NCI-H345 treated with DMSO at 0.1 percent for 48 hours (cell line): ENCODE measurements around the gene ZNF420.
A peak's percentile ranks its signal among the peaks of the same experiment; 100 is the strongest.
"Not testable (repeated sequence)": the region's sequence is repeated elsewhere in the genome, so short reads cannot be mapped to it uniquely, and the experiment has no call there.

ENCODE experiments used
- DNase-seq: peaks from one replicate; lab custom pipeline; 2025; ENCODE audit not compliant: unreplicated experiment; lab: John Stamatoyannopoulos, UW

ZNF420 gene

DNA sequence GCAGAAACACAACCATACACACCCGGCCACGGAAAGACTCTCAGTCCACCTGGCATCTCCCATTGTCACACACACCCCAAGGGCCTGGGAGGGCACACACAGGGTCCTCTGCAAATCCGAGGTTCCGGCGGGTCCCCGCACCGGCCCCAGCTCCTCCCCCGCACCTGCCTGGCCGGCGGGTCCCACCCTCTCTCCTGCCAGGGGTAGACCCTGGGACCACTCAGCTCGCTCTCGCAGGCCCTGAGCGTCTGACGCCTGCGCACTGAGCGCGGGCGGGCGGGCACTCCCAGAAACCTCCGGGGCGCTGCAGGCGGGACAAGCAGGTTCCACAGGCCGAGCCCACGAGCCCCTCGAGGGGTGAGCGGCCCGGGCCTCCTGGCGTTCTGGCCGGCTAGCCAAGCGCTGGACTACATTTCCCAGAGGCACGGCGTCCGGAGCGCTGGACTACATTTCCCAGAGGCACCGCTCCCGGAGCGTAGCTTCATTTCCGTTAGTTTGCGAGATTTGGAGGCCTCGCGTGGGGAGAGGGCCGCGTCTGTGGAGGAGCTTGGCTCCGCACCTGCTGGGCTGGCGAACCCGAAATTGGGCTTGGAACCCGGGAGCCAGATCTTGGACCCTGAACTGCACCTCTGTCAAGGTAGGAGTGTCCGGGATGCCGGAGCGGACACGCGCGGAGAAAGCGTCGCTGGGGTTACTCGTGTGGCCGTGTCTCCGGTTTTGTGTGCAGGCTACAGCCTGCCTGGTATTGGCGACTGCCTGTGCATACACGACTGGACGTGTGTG, at the start of gene ZNF420:
ZNF420 (plus strand) TSS at position 500 of the 783 bp plus-strand sequence. CDS start 10,686 bp downstream, outside the sequence.
- DNase-seq, result peak; percentile 99

DNA sequence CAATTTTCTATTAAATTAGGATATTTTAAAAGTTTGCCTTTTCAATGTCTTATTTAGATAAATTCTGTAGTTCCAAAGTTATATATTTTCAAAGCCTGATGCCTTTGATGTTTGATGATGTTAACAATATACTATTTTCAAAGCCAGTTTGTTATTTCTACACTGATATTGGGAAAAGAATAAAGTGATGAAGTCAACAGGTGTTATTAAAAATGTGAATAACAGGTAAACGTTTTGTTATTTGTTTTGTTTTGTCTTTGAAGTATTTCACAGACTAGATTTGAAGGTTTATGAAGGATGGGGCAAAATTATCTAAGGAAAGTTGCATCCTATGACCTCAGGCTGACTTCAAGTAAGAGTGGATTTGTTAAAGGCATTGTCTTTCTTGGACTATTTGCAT, 33.1 kb upstream of the ZNF420 start:
- DNase-seq, result no peak

DNA sequence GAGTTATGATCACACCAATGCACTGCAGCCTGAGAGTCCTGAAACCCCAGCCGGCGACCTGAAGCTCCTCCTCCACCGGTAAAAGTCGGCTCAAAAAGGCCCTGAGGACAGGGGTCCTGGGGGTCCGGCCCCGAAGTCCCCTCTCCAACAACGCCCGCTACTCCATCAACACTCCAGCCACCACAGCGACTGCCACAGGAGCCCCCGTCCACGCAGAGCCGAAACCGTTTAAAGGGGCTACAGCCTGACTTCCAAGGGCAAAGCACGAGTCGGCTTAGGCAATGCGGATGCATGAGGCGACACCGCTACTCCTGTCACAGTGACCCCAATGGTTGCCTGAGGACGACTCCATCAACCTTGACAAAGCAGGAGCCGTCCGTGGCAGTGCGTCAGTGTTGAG, 22.9 kb upstream of the ZNF420 start:
- DNase-seq, result no peak

DNA sequence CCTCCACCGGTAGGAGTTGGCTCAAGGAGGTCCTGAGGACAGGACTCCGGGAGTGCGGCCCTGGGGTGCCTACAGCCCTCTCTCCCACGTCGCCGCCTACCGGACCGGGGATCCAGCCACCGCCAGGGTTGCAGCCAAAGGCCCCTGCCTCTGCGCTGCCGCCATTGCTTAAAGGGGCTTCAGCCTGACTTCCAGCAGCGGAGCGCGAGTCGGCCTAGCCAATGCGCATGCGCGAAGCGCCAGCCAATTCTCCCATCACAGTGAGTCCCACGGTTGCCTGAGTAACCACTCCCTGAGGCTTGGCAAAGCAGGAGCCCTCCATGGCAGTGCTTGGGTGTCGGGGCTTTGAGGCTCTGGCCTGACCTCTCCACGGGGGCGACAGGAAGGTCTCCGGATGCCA, 21.5 kb upstream of the ZNF420 start:
- no peak for DNase-seq

DNA sequence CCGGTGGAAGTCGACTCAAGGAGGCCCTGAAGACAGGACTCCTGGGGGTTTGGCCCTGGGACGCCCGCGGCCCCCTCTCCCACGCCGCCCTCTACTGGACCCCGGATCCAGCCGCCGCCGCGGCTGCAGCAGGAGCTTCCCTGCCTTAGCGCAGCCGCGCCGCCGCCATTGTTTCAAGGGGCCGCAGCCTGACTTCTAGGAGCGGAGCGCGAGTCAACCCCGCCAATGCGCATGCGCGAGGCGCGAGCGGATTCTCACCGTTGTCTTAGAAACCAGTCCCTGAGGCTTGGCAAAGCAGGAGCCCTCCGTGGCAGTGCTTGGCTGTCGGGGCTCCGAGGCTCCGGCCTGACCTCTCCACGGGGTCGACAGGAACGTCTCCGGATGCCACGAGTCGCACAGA, 19.1 kb upstream of the ZNF420 start:
- no peak for DNase-seq

DNA sequence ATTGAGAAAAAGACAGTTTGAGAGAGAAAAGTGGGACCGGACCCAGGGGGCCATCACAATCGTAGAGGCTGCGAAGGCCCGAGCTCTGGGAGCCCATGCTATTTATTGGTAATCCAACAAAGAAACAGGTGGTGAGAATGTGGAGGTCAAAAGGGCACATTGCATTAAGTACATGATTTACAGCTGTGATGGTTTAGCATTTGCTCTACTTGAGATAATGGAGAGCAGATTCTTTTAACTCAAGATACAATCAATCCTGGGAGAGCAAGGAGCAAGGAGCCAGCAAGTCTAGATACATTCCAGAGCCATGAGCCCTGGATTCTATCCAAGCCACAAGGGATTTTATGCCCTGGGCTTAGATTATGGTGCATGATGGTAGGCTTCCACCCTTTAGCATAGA, 13.3 kb upstream of the ZNF420 start:
- not testable (repeated sequence) for DNase-seq

DNA sequence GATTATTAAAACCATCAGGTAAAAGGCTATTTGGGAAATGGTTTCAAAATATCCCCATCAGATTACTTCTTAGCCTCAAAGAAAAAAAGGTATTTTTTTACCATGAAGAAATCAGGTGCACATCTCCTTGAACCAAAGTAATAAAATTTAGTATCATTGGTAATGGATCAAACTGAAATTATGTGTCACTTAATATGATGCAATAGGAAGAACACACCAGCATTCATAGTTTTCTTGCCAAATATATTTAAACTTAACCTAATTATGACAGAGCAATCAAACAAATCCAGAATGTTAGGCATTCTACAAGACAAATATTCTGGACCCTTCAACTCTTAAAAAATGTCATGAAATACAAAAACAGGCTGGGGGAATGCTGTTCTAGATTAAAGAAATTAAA, 4.1 kb upstream of the ZNF420 start:
- DNase-seq, result no peak

DNA sequence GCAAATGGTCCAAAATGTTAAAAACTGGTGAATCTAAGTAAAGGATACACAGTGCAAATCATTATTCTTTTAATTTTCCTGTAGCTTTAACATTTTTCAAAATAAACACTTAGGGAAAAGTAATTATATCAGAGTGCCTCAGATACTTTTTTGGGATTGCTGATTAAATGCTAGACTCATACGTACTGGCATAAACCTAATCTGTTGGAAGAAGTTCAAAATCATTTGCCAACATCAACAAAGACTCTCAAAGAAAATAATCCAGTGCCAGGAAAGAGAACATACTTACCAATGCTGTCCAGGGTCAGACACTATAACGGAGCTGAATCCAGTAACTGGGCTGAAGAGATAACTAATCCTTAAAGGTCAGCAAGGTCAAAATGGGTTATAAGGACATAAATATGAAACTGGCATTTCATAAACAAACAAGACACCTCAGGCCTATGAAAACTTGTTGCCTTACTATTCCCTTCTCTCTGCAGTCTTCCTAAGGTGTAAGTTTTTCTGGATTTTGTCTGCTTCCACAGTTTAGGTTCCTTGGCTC, 3.3 kb upstream of the ZNF420 start:
- no peak for DNase-seq

DNA sequence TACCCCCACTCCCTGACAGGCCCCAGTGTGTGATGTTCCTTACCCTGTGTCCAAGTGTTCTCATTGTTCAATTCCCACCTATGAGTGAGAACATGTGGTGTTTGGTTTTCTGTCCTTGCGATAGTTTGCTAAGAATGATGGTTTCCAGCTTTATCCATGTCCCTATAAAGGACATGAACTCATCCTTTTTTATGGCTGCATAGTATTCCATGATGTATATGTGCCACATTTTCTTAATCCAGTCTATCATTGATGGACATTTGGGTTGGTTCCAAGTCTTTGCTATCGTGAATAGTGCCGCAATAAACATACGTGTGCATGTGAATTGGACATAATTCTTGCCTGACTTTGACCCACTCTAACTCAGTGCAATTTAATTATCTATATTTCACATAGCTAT, 1.7 kb upstream of the ZNF420 start:
- DNase-seq, result not testable (repeated sequence)

DNA sequence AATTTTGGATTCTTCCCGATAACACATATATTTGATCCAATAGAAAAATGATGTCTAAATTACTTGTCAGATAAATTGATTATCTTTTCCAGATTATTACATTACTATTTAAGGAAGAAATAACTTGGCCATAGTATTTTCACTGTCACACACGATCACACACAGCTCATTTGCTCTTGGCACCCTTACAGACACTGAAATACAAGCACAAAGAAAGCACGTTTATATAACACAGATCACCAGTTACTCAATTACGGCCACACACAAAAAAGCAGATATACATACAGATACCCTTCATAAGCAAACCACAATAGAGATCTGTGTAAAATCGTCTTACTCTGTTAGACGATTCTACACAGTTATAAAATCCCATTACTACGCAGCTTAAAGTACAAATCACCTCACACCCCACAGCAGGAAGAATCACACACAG, 716 bp upstream of the ZNF420 start:
- DNase-seq, result peak; percentile 62

DNA sequence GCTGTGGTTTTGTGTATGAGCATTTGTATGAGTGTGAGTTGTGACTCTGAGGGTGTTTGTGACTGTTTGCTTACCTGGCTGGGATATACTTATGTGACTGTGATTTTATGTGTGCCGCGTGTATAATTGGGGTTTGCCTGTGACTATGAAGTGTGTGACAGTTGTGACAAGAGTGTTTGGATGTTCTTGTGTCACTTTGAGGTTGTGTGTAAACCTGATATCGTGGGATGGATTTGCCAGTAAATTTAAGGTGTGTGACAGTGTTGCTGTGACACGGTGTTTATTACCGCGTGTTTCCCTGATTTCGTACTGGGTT, 442 bp downstream of the ZNF420 start:
- no peak for DNase-seq

DNA sequence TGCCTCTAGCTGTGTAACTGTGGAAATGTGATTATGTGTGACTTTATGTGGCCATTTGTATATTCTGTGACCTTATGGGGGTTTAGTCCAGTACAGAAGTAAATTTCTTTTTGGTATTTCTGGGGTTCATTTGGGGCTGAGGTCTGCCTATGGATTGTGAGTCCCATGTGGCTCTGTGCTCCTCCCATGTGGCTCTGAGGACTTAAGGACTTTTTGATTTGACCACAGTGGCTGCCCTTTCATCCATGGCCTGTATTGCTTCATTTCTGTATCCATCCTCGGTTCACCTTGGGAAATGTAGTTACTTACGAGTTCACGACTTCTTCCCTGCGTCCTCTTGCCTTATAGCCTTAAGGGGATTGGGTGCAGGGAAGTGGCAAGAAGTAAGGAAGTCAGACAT, 1.0 kb downstream of the ZNF420 start:
- no peak for DNase-seq

DNA sequence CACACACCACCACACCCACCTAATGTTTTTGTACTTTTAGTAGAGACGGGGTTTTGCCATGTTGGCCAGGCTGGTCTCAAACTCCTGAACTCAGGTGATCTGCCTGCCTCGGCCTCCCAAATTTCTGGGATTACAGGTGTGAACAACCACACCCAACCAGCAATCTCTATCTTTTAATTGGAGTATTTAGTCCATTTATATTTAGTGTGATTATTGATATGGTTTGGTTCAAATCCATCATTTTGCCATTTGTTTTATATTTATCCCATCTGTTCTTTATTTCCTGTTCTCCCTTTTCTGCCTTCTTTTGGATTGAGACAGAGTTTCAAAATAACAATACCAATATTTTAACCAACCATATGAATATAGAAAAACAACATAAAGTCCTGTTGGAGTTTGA, 4.1 kb downstream of the ZNF420 start:
- DNase-seq, result no peak

DNA sequence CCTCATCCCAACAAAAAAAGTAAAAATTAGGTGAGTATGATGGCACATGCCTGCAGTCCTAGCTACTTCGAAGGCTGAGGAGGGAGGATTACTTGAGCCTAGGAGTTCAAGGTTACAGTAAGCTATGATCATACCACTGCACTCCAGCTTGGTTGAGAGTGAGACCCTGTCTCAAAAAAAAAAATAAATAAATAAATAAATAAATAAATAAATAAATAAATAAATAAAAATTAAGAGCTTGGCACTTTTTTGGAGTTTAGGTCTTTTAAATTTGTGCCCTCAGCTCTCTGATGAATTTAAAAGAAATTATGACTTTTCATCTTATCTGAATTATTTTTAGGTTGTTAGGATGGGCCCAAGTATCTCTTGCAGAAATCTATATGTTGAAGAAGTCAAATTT, 8.9 kb downstream of the ZNF420 start:
- DNase-seq, result no peak

DNA sequence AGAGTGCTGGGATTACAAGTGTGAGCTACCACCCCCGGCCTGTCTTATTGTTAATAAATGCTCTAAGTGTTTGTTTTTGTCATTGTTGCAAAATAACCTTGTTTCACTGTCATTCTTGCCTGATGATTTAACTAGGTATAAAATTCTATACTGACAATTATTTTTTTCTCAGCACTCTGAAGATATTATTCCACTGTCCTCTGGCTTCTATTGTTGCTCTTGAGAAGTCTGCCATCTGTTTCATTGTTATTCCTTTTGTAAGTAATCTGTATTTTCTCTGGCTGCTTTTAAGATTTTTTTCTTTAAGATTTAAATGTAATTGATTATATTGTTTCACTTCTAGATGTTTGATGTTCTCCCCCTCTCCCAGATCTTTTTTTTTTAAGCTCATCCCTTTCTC, 17.6 kb downstream of the ZNF420 start:
- no peak for DNase-seq

DNA sequence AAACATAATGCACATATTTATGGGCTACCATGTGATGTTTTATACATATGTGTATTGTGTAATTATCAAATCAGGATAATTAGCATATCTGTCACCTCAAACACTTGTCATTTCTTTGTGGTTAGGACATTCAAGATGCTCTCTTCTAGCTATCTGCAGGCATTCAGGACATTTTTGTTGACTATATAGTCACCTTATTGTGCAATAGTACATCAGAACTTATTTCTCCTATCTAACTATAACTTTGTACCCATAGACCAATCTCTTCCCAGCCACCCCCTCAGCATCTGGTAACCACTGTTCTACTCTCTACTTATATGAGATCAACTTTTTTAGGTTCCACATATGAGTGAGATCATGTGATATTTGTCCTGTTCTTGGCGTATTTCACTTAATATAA, 20.3 kb downstream of the ZNF420 start:
- DNase-seq, result no peak

DNA sequence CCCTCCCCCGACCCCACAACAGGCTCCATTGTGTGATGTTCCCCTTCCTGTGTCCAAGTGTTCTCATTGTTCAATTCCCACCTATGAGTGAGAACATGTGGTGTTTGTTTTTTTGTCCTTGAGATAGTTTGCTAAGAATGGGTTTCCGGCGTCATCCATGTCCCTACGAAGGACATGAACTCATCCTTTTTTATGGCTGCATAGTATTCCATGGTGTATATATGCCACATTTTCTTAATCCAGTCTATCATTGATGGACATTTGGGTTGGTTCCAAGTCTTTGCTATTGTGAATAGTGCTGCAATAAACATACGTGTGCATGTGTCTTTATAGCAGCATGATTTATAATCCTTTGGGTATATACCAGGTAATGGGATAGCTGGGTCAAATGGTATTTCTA, 25.9 kb downstream of the ZNF420 start:
- not testable (repeated sequence) for DNase-seq

DNA sequence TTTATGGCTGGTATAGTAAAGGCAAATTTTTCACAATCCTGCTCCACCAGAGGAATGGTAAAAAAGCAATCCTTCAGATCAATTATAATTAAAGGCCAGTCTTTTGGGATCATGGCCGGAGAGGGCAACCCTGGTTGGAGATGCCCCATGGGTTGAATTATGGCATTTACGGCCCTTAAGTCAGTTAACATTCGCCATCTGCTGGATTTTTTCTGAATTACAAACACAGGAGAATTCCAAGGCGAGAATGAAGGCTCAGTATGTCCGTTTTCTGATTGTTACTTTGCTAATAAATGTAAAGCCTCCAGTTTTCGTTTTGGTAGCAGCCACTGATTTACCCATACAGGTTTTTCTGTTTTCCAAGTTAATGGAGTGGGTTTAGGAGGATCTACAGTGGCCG, 33.5 kb downstream of the ZNF420 start:
- DNase-seq, result not testable (repeated sequence)

DNA sequence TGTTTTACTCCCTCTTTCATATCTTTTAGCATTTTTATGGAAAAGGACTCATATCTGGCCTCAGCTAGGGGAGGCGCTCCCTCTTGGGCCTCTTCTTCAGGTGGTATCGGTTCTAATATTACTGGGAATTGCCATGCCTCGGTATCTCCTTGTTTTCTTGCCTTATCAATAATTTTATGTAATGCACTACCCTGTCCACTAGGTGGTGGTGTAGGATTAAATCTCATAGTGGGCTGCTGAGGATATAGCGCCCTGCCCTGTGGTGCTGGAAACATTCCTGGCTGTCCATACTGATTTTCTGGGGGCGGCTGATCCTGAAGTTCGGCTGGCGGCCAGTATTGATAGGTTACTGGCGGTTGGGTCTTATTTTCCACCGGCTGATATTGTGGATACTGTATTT, 35.8 kb downstream of the ZNF420 start:
- no peak for DNase-seq

DNA sequence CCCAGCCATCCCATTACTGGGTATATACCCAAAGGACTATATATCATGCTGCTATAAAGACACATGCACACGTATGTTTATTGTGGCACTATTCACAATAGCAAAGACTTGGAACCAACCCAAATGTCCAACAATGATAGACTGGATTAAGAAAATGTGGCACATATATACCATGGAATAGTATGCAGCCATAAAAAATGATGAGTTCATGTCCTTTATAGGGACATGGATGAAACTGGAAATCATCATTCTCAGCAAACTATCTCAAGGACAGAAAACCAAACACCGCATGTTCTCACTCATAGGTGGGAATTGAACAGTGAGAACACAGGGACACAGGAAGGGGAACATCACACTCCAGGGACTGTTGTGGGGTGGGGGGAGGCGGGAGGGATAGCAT, 43.9 kb downstream of the ZNF420 start:
- DNase-seq, result not testable (repeated sequence)

DNA sequence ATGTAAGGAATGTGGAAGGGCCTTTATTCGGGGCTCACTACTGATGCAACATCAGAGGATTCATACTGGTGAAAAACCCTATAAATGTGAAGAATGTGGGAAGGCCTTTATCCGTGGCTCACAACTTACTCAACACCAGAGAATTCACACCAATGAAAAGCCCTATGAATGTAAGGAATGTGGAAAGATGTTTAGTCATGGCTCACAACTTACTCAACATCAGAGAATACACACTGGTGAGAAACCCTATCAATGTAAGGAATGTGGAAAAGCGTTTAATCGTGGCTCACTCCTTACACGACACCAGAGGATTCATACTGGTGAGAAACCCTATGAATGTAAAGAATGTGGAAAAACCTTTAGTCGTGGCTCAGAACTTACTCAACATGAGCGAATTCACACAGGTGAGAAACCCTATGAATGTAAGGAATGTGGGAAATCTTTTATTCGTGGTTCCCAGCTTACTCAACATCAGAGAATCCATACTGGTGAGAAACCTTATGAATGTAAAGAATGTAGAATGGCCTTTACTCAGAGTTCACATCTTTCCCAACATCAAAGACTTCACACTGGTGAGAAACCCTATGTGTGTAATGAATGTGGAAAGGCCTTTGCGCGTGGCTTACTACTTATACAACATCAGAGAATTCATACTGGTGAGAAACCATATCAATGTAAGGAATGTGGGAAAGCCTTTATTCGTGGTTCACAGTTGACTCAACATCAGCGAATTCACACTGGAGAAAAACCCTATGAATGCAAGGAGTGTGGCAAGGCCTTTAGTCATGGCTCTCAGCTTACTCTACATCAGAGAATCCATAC, 50.0 kb downstream of the ZNF420 start:
- DNase-seq, result no peak

DNA sequence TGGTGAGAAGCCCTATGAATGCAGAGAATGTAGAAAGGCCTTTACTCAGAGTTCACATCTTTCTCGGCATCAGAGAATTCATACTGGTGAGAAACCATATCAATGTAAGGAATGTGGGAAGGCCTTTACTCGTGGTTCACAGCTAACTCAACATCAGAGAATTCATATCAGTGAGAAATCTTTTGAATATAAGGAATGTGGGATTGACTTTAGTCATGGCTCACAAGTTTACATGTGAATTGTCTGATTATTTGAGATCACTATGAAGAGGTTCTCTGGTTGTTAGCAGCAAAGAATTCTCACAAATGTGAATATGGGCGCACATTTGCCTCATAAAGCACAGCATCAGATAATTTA, 50.6 kb downstream of the ZNF420 start:
- no peak for DNase-seq
